Measurements from ENCODE around the gene SLC5A7. TPM values are rescaled to one million over a fixed set of nuclear protein-coding genes. Genes with fewer than 3 reads are reported as not detected.

The SLC5A7 gene
- total and polyA plus RNA-seq, 2 of the 13 experiments (the other 11 are each of a cell fraction or from before 2014, with no cell fraction given), result not detected

- Histone ChIP-seq H3K79me2 (ENCODE audit: insufficient read depth, low read length) (no peaks in the 10 kb centered on the region), H3K4me2 (ENCODE audit: low read depth, low read length) (no peak overlapping the region), H3K9me3 (ENCODE audit: low read length) (no peaks in the 10 kb centered on the region; the same call in 1 of the 2 replicates), H3K4me1 (ENCODE audit: insufficient read depth, low read length) (no peaks in the 10 kb centered on the region), H3K4me3 (replicated peaks in 1 of 3; ENCODE audit: insufficient read depth in 1 of 3, low read depth in 2 of 3, low read length in 3 of 3) (no peak overlapping the region), H3K36me3 (replicated peaks in 1 of 2; ENCODE audit: control insufficient read depth in 1 of 2, insufficient read depth in 2 of 2, low read length in 2 of 2) (no peaks in the 10 kb centered on the region), H3K27me3 (ENCODE audit: control insufficient read depth in 1 of 2, insufficient read depth in 2 of 2, low read length in 2 of 2) (no peaks in the 10 kb centered on the region), H2AFZ (ENCODE audit: low read length) (no peak overlapping the region), H4K20me1 (ENCODE audit: insufficient read depth, low read length) (no peaks in the 10 kb centered on the region), H3K27ac (ENCODE audit: extremely low read length, insufficient read depth, low read length) (no peak overlapping the region), H3K9ac (ENCODE audit: insufficient read depth, low read depth, low read length) (no peak overlapping the region)
- in situ Hi-C loops (cut with HindIII; ENCODE audit: extremely low pct_ligation_motif_present, low pct_unique_long_range_greater_than_20kb), result no loop called here
- no peak for DNase-seq (ENCODE audit: low spot score)
- ChIA-PET CTCF (ENCODE audit: low intra/inter-chr PET ratio, low total read pairs) (no interaction called here), POLR2A (no interaction called here)
- no peak for FAIRE-seq
- no TSS peak for BruUV-seq (replicated peaks)
- no peak for TF ChIP-seq SNAI1 (CRISPR knock-in tag; IDR thresholded peaks at IDR 0.05; ENCODE audit: borderline replicate concordance)
- no peak for TF ChIP-seq E2F2 (CRISPR knock-in tag; IDR thresholded peaks at IDR 0.05; ENCODE audit: borderline replicate concordance)
- no peak for TF ChIP-seq PRDM10 (CRISPR knock-in tag; IDR thresholded peaks at IDR 0.05; ENCODE audit: low read depth)
- ATAC-seq, result no peak
- intact Hi-C loops (cut with micrococcal nuclease; ENCODE audit: unreplicated experiment), result no loop called here
- WGBS (ENCODE audit: low lambda C conversion rate), result 62% methylated on average over 18 of the region's 23 CpGs
Observed at GRCh38 chr2:108031471-108031941, 45.2 kb downstream of the SLC5A7 start.
